ENCODE data around the gene ELMO3. TPM values are rescaled to one million over a fixed set of nuclear protein-coding genes. Genes with fewer than 3 reads are reported as not detected.

Gene ELMO3
- total and polyA plus RNA-seq, 2 of the 13 experiments (the other 11 are each of a cell fraction or from before 2014, with no cell fraction given), result 2.6 to 4.0 TPM

DNA sequence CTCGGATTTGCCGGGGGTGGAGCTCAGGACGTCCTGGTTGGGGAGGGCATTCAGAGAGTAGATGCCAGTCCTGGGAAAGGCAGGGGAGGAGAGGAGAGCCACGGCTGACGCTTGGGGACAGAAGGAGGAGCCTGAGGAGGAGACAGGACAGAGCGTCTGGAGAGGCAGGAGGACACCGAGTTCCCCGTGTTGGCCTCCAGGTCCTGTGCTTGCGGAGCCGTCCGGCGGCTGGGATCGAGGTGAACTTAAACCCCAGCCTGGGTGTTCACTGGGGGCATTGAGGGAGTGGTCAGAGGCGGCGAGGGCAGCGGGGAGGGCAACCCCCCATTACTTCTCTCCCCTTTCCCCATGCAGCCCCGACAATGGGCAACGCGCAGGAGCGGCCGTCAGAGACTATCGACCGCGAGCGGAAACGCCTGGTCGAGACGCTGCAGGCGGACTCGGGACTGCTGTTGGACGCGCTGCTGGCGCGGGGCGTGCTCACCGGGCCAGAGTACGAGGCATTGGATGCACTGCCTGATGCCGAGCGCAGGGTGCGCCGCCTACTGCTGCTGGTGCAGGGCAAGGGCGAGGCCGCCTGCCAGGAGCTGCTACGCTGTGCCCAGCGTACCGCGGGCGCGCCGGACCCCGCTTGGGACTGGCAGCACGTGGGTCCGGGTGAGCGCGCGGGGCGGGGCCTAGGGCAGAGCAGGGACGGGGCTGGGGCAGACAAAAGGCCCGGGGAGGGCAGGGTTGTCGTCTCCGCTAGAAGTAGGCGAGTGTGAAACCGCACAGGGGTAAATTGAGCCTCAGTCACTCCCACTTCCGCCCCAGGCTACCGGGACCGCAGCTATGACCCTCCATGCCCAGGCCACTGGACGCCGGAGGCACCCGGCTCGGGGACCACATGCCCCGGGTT lies 24.9 kb upstream of the ELMO3 start (continued):
- TF ChIP-seq ZNF549 (CRISPR knock-in tag; IDR thresholded peaks at IDR 0.05) (no peak), ZNF350 (CRISPR knock-in tag; IDR thresholded peaks at IDR 0.05; ENCODE audit: borderline replicate concordance, low read depth) (peak; percentile 96), ZNF121 (CRISPR knock-in tag; IDR thresholded peaks at IDR 0.05) (peak; percentile 99), ZNF567 (CRISPR knock-in tag; IDR thresholded peaks at IDR 0.05; ENCODE audit: borderline replicate concordance) (peak; percentile 98), ARHGAP35 (CRISPR knock-in tag; IDR thresholded peaks at IDR 0.05; ENCODE audit: borderline replicate concordance) (0 out of 2 replicates have a peak, but pooled peaks have one; percentile 39), BRD4 (CRISPR knock-in tag; IDR thresholded peaks at IDR 0.05) (peak; percentile 22; the same call in 1 of the 2 replicates), ARID2 (CRISPR knock-in tag; IDR thresholded peaks at IDR 0.05; ENCODE audit: borderline replicate concordance) (peak; percentile 98), NFYC (CRISPR knock-in tag; IDR thresholded peaks at IDR 0.05) (peak; percentile 70), SMARCC2 (IDR thresholded peaks at IDR 0.05) (no peak), GTF3A (CRISPR knock-in tag; conservative IDR thresholded peaks at IDR 0.05) (no peak; the same call in 1 of the 2 replicates), ZNF878 (CRISPR knock-in tag; IDR thresholded peaks at IDR 0.05) (no peak), ZNF83 (CRISPR knock-in tag; IDR thresholded peaks at IDR 0.05; ENCODE audit: borderline replicate concordance) (peak; percentile 90; the same call in 1 of the 2 replicates), ZNF772 (CRISPR knock-in tag; IDR thresholded peaks at IDR 0.05) (peak; percentile 90), SIN3B (IDR thresholded peaks at IDR 0.05; ENCODE audit: low read length) (no peak)
- TF ChIP-seq, protein P1, sequence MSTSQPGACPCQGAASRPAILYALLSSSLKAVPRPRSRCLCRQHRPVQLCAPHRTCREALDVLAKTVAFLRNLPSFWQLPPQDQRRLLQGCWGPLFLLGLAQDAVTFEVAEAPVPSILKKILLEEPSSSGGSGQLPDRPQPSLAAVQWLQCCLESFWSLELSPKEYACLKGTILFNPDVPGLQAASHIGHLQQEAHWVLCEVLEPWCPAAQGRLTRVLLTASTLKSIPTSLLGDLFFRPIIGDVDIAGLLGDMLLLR (CRISPR knock-in tag; IDR thresholded peaks at IDR 0.05), result peak; percentile 88
- TF ChIP-seq, protein P2, sequence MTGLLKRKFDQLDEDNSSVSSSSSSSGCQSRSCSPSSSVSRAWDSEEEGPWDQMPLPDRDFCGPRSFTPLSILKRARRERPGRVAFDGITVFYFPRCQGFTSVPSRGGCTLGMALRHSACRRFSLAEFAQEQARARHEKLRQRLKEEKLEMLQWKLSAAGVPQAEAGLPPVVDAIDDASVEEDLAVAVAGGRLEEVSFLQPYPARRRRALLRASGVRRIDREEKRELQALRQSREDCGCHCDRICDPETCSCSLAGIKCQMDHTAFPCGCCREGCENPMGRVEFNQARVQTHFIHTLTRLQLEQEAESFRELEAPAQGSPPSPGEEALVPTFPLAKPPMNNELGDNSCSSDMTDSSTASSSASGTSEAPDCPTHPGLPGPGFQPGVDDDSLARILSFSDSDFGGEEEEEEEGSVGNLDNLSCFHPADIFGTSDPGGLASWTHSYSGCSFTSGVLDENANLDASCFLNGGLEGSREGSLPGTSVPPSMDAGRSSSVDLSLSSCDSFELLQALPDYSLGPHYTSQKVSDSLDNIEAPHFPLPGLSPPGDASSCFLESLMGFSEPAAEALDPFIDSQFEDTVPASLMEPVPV (CRISPR knock-in tag; IDR thresholded peaks at IDR 0.05), result peak; percentile 88; the same call in 1 of the 2 replicates
- TF ChIP-seq, protein P3, sequence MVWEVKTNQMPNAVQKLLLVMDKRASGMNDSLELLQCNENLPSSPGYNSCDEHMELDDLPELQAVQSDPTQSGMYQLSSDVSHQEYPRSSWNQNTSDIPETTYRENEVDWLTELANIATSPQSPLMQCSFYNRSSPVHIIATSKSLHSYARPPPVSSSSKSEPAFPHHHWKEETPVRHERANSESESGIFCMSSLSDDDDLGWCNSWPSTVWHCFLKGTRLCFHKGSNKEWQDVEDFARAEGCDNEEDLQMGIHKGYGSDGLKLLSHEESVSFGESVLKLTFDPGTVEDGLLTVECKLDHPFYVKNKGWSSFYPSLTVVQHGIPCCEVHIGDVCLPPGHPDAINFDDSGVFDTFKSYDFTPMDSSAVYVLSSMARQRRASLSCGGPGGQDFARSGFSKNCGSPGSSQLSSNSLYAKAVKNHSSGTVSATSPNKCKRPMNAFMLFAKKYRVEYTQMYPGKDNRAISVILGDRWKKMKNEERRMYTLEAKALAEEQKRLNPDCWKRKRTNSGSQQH (CRISPR knock-in tag; IDR thresholded peaks at IDR 0.05; ENCODE audit: low read depth), result peak; percentile 90; the same call in 1 of the 2 replicates
- TF ChIP-seq, protein P4, sequence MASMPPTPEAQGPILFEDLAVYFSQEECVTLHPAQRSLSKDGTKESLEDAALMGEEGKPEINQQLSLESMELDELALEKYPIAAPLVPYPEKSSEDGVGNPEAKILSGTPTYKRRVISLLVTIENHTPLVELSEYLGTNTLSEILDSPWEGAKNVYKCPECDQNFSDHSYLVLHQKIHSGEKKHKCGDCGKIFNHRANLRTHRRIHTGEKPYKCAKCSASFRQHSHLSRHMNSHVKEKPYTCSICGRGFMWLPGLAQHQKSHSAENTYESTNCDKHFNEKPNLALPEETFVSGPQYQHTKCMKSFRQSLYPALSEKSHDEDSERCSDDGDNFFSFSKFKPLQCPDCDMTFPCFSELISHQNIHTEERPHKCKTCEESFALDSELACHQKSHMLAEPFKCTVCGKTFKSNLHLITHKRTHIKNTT (CRISPR knock-in tag; IDR thresholded peaks at IDR 0.05), result no peak
- TF ChIP-seq, protein P5, sequence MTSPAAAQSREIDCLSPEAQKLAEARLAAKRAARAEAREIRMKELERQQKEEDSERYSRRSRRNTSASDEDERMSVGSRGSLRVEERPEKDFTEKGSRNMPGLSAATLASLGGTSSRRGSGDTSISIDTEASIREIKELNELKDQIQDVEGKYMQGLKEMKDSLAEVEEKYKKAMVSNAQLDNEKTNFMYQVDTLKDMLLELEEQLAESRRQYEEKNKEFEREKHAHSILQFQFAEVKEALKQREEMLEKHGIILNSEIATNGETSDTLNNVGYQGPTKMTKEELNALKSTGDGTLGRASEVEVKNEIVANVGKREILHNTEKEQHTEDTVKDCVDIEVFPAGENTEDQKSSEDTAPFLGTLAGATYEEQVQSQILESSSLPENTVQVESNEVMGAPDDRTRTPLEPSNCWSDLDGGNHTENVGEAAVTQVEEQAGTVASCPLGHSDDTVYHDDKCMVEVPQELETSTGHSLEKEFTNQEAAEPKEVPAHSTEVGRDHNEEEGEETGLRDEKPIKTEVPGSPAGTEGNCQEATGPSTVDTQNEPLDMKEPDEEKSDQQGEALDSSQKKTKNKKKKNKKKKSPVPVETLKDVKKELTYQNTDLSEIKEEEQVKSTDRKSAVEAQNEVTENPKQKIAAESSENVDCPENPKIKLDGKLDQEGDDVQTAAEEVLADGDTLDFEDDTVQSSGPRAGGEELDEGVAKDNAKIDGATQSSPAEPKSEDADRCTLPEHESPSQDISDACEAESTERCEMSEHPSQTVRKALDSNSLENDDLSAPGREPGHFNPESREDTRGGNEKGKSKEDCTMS (CRISPR knock-in tag; conservative IDR thresholded peaks at IDR 0.05), result no peak
- TF ChIP-seq, protein P6, sequence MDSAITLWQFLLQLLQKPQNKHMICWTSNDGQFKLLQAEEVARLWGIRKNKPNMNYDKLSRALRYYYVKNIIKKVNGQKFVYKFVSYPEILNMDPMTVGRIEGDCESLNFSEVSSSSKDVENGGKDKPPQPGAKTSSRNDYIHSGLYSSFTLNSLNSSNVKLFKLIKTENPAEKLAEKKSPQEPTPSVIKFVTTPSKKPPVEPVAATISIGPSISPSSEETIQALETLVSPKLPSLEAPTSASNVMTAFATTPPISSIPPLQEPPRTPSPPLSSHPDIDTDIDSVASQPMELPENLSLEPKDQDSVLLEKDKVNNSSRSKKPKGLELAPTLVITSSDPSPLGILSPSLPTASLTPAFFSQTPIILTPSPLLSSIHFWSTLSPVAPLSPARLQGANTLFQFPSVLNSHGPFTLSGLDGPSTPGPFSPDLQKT (CRISPR knock-in tag; IDR thresholded peaks at IDR 0.05; ENCODE audit: borderline replicate concordance), result no peak

All from HepG2 (cell line).